NCI-H510A treated with DMSO at 0.1 percent for 48 hours (cell line): ENCODE results near the gene WWOX.
"Not testable (repeated sequence)": the region's sequence is repeated elsewhere in the genome, so short reads cannot be mapped to it uniquely, and the experiment has no call there.

Experiments
- DNase-seq: peaks from one replicate; lab custom pipeline; 2025; lab: John Stamatoyannopoulos, UW

Gene WWOX

DNA sequence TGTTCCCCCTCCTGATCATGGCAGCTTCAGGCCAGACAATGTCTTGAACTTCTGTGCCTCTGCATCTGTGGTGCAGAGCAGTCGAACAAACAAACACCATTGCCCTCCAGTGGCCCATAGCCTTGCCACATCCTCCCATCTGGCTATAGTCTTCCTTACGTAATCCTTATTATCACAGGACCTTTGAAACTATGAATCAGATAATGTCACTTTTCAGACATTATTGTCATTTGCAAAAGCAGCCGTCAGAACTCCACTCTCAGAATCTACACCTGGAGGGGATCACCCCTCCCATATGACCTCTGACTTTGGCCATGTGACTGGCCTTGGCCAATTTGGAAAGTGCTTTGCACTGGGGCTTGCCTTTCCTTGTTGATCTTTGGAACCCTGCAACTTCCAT is 1113.8 kb downstream of the WWOX start:
- DNase-seq: no peak

DNA sequence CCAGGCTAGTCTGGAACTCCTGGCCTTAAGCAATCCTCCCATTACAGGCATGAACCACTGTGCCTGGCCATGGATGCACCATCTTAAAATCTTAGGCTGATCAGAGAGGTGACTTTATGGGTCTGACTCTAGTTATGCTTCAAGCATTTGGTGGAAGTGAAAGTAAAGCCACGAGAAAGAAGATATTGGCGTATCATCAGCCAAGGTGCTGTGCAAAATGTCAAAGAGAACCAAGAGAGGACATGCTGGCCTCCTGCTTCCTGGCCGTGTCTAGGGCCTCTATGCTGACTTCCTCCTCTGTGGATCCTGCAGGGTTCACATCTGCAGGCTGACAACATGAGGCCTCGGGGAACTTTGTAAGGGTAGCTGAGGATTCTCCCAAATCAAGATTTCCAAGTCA is 1115.8 kb downstream of the WWOX start:
- DNase-seq: no peak

DNA sequence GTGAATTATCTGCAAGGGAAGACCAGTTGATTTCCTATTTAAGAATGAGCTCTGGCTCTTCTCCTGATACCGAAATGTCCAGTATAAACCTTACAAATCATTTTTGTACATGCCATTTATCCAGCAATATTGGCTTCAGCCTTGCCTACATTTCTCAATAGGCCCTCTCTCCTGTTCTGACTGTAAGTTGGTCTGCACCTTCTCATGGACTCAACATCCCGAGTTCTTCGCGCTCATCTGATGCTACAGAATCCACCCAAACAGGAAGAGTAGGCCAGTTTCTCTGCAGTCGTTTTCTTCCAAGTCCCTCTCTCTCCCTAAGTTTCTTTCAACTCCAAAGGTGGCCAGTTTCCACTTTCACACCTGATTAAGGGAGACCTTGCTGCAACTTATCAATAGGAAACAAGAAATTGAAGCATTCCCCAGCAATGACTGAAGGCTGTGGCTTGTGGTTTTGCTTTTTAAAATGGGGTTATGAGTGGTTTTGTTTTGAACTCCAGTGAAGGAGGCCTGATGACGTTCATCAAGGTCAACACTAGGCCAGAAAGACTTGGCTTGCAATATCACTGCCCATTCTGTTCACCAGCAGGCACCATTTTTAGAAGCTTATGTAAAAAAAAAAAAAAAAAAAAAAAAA is 1118.0 kb downstream of the WWOX start:
- no peak for DNase-seq

DNA sequence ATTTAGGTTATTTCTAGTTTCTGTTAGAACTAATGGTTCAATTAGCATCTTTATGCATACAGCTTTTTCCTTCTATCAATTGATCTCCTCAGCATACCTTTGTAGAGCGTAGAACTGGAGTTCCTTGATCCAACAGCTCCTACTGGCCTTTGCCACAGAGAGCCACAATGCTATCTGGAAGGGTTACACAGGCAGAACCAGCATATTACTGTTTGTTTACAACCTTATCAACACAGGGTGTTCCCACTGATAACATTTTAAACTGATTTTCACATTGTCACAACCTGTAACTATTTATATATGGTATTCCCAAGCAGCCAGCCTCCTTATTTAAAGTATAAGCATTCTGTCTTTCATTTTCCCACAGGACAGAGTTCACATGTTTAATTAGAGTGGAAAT is 1118.9 kb downstream of the WWOX start:
- no peak for DNase-seq

DNA sequence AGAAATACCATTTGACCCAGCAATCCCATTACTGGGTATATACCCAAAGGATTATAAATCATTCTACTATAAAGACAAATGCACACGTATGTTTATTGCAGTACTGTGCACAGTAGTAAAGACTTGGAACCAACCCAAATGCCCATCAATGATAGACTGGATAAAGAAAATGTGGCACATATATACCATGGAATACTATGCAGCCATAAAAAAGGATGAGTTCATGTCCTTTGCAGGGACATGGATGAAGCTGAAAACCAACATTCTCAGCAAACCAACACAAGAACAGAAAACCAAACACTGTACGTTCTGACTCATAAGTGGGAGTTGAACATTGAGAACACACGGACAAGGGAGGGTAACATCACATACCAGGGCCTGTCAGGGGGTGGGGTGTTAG is 1126.5 kb downstream of the WWOX start:
- not testable (repeated sequence) for DNase-seq

DNA sequence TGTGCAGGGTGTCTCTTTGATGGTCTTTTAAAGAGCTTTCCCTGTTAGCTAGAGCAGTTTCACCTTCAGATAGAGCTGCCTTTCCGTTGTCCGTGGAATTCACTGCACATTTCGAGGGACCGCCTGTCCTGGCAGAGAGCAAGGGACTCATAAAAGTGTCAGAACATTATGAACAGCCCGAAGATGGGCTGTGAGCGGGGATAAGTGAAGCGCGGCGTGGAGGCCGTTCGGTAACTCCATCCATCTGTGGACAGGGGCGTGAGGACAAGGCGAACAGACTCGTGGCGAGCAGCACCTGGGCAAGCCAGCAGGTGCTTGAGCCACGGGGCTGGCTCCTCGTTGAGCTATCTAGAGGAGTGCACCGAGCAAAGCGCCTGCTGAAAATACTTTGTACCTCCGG is 1129.9 kb downstream of the WWOX start:
- DNase-seq: no peak

DNA sequence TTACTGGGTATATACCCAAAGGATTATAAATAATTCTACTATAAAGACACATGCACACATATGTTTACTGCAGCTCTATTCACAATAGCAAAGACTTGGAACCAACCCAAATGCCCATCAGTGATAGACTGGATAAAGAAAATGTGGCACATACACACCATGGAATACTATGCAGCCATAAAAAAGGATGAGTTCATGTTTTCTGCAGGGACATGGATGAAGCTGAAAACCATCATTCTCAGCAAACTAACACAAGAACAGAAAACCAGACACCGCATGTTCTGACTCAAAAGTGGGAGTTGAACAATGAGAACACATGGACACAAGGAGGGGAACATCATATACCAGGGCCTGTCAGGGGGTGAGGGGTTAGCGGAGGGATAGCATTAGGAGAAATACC is 1146.2 kb downstream of the WWOX start:
- not testable (repeated sequence) for DNase-seq

DNA sequence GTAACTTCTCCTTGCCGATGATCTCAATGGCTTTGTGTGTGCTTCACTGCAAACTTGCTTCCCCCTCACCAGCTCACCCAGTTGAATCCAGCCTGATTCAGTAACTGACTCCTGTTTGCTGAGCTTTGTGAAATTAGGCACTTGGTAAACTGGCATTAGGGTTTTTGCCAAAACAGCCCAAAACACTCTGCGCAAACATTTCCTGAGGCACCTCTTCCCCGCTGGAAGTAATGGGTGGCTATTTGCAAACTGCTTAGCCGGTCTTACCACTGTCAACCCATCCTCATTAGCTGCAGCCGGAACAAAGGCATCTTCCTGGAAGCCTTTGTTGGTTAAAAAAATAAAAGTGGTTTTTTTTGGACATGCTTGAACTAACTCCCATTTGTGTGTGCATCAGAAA is 1147.9 kb downstream of the WWOX start:
- no peak for DNase-seq

DNA sequence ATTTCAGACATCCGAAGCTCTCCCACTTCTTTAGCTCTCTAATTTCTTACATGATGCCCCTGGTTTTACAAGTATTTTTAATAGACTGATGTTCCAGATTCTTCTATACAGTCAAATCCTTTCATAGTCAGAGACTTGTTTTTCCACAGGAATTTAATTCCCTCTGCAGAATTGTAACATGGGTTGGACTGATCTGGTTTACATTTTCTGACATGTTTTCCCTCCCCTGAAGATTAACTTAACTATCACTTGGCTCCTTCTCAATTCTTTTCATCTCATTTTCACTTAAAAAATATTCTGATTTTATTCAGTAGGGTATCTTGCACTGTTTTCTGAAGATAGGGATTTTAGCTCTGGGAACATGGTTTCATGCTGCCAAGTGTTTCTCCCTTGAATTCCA is 1148.9 kb downstream of the WWOX start:
- no peak for DNase-seq

DNA sequence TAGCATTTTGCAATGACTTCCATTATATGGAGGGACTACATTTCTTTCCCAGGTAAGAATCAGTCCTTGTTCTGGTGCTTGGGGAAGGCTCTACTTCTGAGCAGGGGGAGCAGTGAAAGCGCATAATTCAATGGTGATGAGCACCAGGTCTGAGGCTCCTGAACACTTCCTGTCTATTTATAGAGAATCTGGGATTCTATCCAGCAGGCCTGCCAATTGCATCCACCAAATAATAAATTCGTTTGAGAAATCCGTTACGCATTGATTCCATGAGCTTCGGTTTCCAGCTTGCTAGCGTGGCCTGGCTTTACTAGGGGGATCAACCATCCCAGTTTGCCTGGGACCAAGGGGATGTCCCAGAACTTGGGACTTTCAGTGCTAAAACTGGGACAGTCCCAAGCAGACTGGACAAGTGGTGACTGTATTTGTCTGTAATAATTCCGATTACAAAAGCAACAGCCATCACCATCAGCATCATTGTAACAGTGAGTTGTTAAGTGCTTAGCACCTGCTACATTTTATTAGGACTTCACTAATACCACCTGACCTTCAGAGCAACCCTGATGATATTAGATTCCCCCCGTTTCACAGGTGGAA is 1151.1 kb downstream of the WWOX start:
- no peak for DNase-seq

DNA sequence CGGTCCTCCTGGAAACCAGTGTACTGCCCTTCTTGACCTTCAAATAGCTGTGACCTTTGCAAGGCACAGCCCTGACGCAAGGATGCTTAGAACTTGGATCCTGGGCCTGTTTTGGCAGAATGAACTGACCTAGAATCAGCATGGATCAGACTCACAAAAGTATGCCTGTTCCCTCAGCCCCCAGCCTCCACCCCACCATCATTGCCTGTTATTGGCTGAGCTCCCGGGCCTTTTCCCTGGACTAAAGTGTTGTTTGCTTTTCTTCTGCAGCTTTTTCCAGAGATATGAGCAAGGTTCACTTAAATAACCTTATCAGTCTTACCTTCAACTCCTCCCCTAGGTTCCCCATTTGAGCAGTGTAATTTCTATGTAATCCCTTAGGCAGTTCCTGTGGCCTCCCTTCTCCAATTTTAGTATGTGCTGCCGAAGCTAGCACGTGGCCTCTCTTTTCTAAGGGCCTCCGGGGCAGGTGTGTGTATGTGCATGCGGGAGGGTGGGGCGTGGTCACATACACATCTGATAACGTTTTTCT is 1153.7 kb downstream of the WWOX start:
- DNase-seq: no peak

DNA sequence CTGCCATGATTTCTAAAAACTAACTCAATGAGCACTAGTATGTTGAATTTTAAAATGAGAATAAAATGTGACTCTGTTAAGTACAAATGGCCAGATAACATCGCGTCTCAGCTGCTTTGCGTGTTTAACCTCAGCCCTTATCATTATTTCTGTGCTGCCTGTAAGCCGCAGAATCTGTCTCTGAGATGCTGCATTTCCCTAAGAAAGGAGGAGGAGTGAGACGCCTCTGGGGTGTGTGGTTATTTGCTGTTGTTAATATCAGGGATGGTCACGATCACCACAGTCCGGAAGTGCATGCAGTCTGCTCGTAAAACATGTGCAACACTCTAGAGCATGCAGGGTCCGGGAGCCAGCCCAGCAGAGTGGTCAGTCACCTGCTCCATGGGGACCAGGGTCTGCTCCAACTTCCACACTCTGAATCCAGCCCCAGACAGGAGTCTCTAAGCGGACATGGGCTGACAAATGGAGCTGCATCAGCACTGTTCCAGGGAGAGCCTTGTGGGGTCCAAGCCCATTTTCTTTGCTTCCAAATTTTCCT is 1158.6 kb downstream of the WWOX start:
- DNase-seq: no peak

DNA sequence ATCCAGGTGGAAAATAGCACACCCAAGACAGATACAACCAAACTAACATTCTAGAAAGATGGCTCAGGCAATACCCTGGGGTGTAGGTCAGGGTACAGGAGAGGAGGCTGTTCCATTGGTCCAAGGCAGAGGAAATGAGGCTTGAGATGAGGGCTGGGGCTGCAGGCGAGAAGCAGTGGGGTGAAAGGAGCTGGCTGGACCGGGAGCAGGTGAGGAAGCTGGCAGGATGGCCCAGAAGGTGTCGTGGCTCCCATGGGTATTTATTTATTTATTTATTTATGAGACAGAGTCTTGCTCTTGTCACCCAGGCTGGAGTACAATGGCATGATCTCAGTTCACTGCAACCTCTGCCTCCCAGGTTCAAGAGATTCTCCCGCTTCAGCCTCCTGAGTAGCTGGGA is 1161.4 kb downstream of the WWOX start:
- DNase-seq: not testable (repeated sequence)

DNA sequence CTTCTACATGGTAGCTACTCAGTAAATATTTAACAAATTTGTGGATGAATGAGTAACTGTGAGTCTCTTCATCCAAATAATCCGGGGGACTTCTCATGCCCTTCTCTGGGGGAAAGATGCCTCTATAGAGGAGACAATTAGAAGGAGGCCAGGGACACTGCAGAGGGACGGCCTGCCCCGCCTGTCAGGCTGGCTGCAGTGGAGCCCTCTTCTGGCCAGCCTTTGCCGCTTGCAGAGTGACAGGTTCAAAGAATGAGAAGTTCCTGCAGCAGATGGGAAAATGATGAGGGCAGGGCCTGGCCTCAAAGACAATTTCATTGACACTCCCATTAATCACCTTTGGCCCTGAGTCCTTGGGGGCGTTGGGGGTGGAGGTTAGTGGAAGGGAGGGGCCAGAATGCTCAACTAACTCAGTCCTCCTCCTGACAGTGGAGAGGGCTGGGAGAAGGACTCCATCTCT is 1162.1 kb downstream of the WWOX start:
- peak; percentile 7 for DNase-seq

DNA sequence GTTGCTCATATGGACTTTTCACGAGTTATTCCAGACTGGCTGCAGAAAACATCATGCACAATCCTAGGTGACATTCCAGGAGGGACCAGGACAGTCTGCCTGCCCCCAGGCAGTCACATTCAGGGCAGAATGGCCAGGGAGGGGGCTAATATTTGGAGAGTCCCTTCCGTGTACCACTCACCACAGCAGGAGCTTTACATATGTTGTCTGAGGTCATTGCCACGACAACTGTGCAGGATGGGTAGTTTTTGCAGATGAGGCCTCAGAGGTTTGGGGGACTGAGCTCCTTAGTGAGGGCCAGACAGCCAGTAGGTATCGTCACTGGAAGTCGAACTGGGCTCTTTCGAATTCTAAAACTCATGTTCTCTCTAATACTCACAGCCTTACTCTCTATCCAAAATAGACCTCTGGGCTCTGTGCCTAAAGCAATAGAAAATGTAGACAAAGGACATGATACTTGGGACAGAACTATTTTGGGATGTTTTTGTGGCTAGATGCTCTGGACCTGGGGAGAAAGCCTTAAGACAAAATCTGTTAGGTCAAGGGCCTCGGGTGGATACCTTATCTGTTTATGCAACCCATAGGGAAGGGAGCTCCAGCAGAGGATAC is 1162.6 kb downstream of the WWOX start:
- DNase-seq: no peak
